NB4 (cell line): ENCODE measurements around the gene LRMDA.

Experiments used
- DNase-seq: peaks from one replicate; pipeline ENCODE4 v3.0.0; 2010; ENCODE audit warnings: low read depth
- H3K4me3 ChIP-seq: one replicate; pipeline ENCODE4 v1.5.1; 2011; ENCODE audit warnings: mild to moderate bottlenecking, low read depth, low read length, moderate library complexity
- MYC ChIP-seq: IDR thresholded peaks from 2 replicates; pipeline ENCODE4 v1.6.1; 2011; ENCODE audit warnings: low read depth, low read length
- POLR2A ChIP-seq: IDR thresholded peaks from 2 replicates; pipeline ENCODE4 v1.6.1; 2011; ENCODE audit warnings: mild to moderate bottlenecking; ENCODE audit not compliant: insufficient read length; ENCODE audit errors: extremely low read depth
- TF ChIP-seq, protein P1 (sequence below): IDR thresholded peaks from 2 replicates; pipeline ENCODE4 v1.6.1; 2011; ENCODE audit warnings: low read depth, low read length
- TF ChIP-seq, protein P2 (sequence below): IDR thresholded peaks from one replicate; pipeline ENCODE4 v1.5.1; 2012; ENCODE audit warnings: low read depth, low read length

Gene LRMDA

DNA sequence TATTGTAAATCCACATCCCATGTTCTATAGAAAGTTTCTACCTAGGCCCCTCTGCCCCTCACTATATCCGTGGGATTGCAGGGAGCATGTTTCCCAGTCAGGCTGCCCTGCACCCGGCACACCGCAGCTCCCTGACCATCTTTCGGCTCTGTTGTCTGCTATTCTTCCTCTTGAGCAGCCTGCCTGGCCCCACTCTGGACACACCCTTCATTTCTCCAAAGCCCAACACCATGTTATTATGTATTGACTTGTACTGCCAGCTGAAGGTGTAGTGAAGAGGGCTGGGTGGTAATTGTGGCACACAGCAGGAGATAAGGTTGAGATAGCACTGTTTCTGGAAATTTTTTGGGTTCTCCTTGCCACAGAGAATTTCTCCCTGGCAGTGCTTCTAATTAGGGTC, 9.8 kb downstream of the LRMDA start:
- no peak overlapping the region for H3K4me3 ChIP-seq
- DNase-seq = no peak
- no peak for TF ChIP-seq POLR2A

DNA sequence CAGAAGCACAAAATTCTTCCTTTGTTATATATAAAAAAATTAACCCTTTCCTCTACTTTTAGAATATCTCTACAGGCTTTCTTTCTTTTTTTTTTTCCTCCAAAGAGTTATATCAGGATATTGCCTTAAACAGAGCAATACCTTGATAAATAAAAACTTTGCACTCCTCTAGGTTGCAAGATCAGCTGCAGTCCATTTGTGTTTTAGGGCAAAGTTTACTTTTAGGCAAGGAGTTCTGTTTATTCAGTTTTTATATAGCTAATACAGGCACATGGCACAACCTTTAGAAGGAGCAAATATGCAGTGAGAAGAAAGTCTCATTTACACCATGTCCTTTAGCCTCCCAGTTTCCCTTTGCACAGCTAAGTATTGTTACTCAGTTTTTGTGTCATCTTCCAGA, 10.3 kb downstream of the LRMDA start:
- DNase-seq = no peak
- no peak for TF ChIP-seq MYC
- TF ChIP-seq, protein P1, sequence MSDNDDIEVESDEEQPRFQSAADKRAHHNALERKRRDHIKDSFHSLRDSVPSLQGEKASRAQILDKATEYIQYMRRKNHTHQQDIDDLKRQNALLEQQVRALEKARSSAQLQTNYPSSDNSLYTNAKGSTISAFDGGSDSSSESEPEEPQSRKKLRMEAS = no peak
- no peak for TF ChIP-seq POLR2A
- TF ChIP-seq, protein P2, sequence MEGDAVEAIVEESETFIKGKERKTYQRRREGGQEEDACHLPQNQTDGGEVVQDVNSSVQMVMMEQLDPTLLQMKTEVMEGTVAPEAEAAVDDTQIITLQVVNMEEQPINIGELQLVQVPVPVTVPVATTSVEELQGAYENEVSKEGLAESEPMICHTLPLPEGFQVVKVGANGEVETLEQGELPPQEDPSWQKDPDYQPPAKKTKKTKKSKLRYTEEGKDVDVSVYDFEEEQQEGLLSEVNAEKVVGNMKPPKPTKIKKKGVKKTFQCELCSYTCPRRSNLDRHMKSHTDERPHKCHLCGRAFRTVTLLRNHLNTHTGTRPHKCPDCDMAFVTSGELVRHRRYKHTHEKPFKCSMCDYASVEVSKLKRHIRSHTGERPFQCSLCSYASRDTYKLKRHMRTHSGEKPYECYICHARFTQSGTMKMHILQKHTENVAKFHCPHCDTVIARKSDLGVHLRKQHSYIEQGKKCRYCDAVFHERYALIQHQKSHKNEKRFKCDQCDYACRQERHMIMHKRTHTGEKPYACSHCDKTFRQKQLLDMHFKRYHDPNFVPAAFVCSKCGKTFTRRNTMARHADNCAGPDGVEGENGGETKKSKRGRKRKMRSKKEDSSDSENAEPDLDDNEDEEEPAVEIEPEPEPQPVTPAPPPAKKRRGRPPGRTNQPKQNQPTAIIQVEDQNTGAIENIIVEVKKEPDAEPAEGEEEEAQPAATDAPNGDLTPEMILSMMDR = no peak
- H3K4me3 ChIP-seq = no peak overlapping the region

DNA sequence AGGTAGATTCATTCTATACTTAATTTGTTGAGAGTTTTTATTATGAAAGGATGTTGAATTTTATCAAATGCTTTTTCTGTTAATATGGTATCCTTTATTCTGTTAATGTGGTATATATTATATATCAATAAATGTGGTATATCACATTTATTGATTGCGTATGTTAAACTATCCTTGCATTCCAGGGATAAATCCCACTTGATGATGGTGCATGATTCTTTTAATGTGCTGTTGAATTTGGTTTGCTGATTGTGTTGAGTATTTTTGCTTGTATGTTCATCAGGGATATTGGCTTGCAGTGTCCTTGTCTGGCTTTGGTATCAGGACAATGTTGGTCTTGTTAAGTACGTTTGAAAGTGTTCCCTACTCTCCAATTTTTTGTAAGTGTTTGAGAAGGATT, 11.9 kb downstream of the LRMDA start:
- H3K4me3 ChIP-seq = no peak overlapping the region
- DNase-seq = no peak
- TF ChIP-seq, protein P2 = no peak
- TF ChIP-seq MYC (no peak), POLR2A (no peak)
- TF ChIP-seq, protein P1 = no peak

DNA sequence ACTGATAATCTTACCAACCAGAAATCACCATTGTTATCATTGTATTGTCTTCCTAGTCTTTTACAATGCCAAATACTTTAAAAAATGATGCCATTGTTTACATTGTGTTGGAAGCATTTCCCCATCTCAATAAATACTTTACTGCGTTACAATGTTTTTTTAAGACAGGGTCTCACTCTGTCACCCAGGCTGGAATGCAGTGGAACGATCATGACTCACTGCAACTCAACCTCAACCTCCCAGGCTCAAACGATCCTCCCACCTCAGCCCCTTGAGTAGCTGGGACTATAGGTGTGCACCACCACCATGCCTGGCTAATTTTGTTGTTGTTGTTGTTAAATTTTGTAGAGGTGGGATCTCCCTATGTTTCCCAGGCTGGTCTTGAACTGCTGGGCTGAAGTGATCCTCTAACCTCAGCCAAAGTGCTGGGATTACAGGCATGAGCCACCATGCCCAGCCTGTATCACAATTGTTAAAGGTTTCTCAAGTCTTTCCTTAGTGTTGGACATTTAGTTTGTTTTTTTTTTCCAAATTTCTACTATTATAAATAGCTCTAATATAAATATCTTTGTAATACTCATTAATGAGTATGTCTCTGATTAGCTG, 13.5 kb downstream of the LRMDA start:
- no peak for DNase-seq
- H3K4me3 ChIP-seq = no peak overlapping the region
- TF ChIP-seq, protein P2 = no peak
- TF ChIP-seq MYC (no peak), POLR2A (no peak)
- TF ChIP-seq, protein P1 = no peak

DNA sequence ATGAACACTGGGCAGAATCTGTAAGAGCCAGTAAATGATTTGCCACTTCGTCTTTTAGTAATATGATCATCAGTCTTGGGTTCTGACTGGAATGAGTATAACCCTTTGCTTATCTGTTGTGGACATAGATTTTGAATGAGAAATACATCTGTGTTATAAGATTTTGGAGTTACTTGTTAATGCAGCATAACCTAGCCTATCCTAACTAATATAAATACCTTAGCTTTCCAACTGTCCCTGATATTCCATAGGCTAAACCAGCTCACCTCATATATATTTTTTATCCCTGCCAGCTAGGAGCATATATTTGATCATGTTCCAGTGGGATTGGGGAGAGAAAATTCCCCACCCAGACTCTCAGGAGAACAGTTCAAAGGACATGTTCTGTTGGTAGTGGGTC, 15.1 kb downstream of the LRMDA start:
- no peak for DNase-seq
- TF ChIP-seq, protein P2 = no peak
- TF ChIP-seq MYC = no peak
- no peak for TF ChIP-seq POLR2A
- TF ChIP-seq, protein P1 = no peak
- H3K4me3 ChIP-seq = no peak overlapping the region

DNA sequence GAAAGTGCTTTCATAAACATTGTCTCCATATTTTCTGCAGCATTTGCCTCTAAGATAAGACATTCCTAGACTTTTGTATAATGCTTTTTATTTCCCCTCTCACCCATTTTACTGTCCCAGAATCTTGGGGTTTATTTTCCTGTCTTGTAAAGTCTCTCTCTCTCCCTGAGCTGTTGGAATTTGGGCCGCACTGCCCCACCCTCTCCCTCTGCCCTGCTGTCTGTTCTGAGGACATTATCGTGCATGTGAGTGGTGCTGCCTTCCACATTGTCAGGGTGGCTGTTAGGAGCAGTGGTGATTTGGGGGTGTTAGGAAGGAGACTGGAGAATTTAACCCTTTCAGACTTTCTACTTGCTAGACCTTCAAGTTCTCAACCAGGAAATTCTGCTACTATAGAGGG, 16.7 kb downstream of the LRMDA start:
- TF ChIP-seq, protein P2 = no peak
- TF ChIP-seq, protein P1 = no peak
- TF ChIP-seq POLR2A (no peak), MYC (no peak)
- no peak for DNase-seq
- no peak overlapping the region for H3K4me3 ChIP-seq
